GM18861 (cell line): ENCODE results near the gene ARHGAP33.
A peak's percentile ranks its signal among the peaks of the same experiment; 100 is the strongest.
"Not testable (repeated sequence)": the region's sequence is repeated elsewhere in the genome, so short reads cannot be mapped to it uniquely, and the experiment has no call there.

Experiments used
- ATAC-seq: cut with Tn5 transposase; IDR thresholded peaks from one replicate; pipeline ENCODE4 v1.9.1; 2021; ENCODE audit not compliant: unreplicated experiment

The ARHGAP33 gene

GRCh38 chr19:35754370-35755130, 20.8 kb upstream of the ARHGAP33 start:
- no peak for ATAC-seq

- ATAC-seq: no peak
These were observed 20.2 kb upstream of the ARHGAP33 start for GRCh38 chr19:35755131-35755549.

- no peak for ATAC-seq
These were observed 19.6 kb upstream of the ARHGAP33 start for GRCh38 chr19:35755550-35756376.

GRCh38 chr19:35756377-35757230, 18.8 kb upstream of the ARHGAP33 start, which contains the start of gene HSPB6:
Gene HSPB6 (minus strand): TSS chr19:35757029. CDS start chr19:35757008, 21 bp downstream.
- no peak for ATAC-seq

GRCh38 chr19:35757231-35757748, 18.1 kb upstream of the ARHGAP33 start:
- ATAC-seq: peak; percentile 4

GRCh38 chr19:35757749-35758608, 17.4 kb upstream of the ARHGAP33 start, which contains the start of gene PROSER3:
Gene PROSER3 (plus strand): TSS chr19:35758176. CDS start chr19:35758216, 40 bp downstream.
- peak; percentile 96 for ATAC-seq

GRCh38 chr19:35759697-35760096, 15.7 kb upstream of the ARHGAP33 start:
- ATAC-seq: no peak

GRCh38 chr19:35760711-35761349, 14.5 kb upstream of the ARHGAP33 start:
- ATAC-seq: no peak

GRCh38 chr19:35764432-35765315, 10.7 kb upstream of the ARHGAP33 start:
- ATAC-seq: no peak

- no peak for ATAC-seq
These were observed 8.7 kb upstream of the ARHGAP33 start for GRCh38 chr19:35766571-35767104.

GRCh38 chr19:35767288-35768081, 7.9 kb upstream of the ARHGAP33 start:
- no peak for ATAC-seq

- no peak for ATAC-seq
These were observed 7.3 kb upstream of the ARHGAP33 start for GRCh38 chr19:35768082-35768421.

GRCh38 chr19:35772362-35772761, 3.0 kb upstream of the ARHGAP33 start:
- ATAC-seq: not testable (repeated sequence)

GRCh38 chr19:35773020-35773806, 2.2 kb upstream of the ARHGAP33 start:
- ATAC-seq: no peak

- no peak for ATAC-seq
These were observed 904 bp upstream of the ARHGAP33 start for GRCh38 chr19:35774274-35775045.

- no peak for ATAC-seq
These were observed 392 bp upstream of the ARHGAP33 start for GRCh38 chr19:35775046-35775297.
